ENCODE data around the gene NANP.
"Not testable (repeated sequence)": the region's sequence is repeated elsewhere in the genome, so short reads cannot be mapped to it uniquely, and the experiment has no call there.

NANP gene, protein sequence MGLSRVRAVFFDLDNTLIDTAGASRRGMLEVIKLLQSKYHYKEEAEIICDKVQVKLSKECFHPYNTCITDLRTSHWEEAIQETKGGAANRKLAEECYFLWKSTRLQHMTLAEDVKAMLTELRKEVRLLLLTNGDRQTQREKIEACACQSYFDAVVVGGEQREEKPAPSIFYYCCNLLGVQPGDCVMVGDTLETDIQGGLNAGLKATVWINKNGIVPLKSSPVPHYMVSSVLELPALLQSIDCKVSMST

GRCh38 chr20:25623736-25624499 lies at the start of gene NANP:
TSS of gene NANP (minus strand) at chr20:25624014. CDS start at chr20:25623948, 66 bp downstream.
- DNase-seq, result peak; percentile 91 to 93

DNA sequence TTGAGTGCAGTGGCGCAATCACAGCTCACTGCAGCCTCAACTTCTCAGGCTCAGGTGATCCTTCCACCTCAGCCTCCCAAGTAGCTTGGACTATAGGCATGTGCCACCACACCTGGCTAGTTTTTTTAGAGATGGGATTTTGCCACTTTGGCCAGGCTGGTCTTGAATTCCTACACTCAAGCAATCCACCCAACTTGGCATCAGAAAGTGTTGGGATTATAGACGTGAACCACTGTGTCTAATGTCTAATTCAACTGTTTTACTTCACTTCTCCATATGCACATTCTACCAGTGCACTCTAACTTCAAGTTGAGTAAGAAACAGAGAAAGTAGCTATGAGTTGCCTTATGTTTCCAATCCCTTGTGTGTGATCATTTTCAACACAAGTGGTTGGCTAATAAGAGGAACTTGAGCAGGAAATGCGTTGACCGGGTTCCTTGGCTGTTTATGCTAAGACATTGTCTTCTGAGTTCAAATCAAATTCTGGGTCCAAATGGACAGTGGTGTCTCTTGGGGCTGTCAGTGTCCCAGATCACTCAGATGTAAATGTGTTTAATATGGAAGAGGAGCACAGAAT lies 48.9 kb upstream of the NANP start:
- no peak for DNase-seq

- no peak for DNase-seq
Measured at GRCh38 chr20:25669826-25670422, 46.1 kb upstream of the NANP start.

DNA sequence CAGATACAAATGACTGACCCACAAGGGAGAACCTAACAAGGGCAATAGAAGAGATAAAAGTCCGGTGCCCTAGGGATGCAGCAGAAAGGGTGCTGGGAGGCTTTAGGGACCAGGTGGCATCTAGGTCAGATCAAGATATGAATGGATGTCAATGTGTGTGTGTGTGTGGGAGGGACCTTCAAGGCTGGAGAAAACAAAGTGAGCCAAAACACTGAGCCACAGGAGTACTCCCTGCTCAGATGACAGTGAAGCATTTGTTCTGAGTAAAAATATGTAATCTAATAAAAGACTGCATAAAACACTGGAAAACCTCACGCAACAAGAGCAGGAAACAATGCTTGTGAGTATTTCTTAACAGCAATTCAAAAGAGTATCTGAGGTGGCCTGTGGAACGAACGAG lies 44.6 kb upstream of the NANP start:
- no peak for DNase-seq

GRCh38 chr20:25659999-25660398 lies 36.2 kb upstream of the NANP start:
- no peak for DNase-seq

DNA sequence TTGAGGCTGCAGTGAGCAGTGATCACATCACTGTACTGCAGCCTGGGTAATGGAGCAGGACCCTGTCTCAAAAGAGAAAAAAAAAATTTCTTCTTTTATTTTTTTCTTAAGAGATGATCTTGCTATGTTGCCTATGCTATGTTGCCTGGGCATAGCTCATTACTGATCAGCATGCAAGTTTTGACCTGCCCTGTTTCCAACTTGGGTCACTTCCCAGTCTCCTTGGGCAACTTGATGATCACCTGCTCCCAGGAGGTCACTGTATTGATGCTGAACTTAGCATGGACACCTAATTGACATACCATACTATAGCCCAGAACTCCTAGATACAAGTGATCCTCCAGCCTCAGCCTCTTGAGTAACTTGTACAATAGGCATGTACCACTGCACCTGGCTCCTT lies 30.7 kb upstream of the NANP start:
- DNase-seq, result no peak

- DNase-seq, result not testable (repeated sequence)
Measured at GRCh38 chr20:25652866-25653265, 29.1 kb upstream of the NANP start.

- DNase-seq, result no peak
Measured at GRCh38 chr20:25644814-25645213, 21.0 kb upstream of the NANP start.

GRCh38 chr20:25643716-25644115 lies 19.9 kb upstream of the NANP start:
- peak in 1 of 2 donors; percentile 2 for DNase-seq

GRCh38 chr20:25637247-25637646 lies 13.4 kb upstream of the NANP start:
- DNase-seq, result no peak

DNA sequence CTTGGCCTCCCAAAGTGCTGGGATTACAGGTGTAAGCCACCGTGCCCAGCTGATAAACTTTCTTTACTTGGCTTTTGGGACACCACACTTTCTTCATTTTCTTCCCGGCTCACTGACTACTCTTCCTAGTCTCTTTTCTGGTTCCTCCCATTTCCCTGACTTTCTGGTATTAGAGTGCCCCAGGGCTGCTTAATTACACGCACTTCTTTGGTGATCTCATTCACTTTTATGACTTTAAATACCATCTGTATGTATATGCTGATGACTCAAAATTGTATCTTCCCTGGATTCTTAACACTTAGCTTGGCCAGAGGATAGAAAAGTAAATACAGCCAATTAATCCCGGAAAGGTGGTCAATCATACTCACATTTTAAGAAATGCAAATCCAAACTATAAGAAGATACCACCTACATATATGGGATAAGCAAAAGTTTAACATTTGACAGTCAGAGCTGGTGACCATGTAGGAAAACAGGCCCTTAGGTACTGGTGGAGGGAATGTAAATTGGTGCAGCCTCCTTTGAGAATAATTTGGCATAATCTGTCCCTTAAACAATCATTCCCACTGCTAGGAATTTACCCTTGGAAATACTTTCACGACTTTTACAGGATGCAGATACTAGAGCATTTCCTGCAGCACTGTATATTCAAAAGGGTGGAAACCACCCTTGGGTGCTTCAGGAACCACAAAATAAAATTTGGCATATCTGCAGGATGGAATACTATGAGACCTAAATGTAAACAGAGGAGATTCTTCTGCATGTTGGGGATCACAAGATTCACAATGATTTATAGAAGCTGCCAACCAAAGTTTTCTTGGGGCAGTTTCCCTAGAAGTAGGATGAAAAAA lies 9.4 kb upstream of the NANP start:
- no peak for DNase-seq

GRCh38 chr20:25630615-25631014 lies 6.8 kb upstream of the NANP start:
- not testable (repeated sequence) for DNase-seq

GRCh38 chr20:25629816-25630499 lies 6.1 kb upstream of the NANP start:
- DNase-seq, result no peak

DNA sequence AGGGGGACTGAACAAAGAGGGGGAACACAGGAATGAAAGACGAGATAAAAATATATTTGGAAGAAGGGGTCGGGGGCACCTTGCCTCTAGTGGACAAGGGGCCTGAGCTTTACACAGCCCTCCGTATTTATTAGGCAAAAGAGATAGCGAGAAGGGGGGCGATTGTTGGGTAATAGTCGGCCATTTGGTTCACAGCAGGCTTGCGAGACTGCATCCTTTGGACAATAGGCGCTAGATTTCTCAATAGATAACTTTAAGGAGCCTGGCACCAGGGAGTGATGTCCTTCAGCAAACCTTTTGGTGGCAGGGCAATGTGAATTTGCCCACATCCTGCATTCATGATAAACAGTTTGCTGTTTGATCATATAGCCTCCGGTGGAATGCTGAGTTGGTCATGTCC lies 3.0 kb upstream of the NANP start:
- DNase-seq, result no peak

DNA sequence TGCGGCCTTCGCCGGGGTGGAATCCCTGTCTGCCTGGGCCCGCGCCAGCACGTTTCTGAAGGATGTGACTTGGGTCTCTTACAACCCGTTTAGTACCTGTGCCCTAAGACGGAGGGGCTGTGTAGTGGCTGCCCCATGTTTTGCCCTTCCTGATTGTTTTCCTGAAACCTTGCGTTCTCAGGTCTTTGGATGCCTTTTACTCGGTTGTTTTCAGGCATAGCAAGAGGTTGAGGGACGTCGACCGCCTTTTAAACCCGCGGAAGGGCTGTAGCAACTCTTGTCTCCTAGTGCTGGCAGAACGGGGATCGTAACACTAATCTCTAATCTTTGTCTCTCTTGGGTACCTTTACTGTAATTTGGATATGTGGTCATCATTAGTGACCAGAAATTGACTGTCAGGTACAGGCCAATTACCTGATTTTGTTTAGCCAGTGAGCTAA lies 706 bp upstream of the NANP start:
- DNase-seq, result no peak

DNA sequence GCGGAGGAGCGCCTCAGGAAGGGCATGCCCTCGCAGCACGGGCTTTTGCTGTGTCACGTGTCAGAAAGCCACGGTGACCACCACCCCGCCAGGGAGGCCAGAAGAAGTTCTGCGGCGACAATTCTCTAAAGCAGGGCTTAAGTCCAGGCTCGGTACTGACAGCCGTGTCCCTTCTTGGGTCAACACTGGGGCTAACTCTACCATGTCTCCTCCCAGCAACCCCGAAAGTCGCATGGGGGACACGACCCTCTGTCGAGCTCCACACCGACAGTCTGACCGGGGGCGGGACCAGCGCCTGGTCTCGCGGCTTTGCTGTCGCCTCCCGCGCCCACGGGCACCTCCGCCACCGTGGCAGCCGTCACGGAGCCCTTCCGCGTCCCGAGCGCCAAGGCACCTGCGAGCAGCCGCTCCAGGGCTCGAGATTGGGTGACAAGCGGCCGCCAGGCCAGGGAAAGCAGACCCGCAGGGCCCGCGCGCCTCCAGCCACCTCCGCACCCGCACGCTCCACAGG lies 534 bp downstream of the NANP start:
- DNase-seq, result no peak

DNA sequence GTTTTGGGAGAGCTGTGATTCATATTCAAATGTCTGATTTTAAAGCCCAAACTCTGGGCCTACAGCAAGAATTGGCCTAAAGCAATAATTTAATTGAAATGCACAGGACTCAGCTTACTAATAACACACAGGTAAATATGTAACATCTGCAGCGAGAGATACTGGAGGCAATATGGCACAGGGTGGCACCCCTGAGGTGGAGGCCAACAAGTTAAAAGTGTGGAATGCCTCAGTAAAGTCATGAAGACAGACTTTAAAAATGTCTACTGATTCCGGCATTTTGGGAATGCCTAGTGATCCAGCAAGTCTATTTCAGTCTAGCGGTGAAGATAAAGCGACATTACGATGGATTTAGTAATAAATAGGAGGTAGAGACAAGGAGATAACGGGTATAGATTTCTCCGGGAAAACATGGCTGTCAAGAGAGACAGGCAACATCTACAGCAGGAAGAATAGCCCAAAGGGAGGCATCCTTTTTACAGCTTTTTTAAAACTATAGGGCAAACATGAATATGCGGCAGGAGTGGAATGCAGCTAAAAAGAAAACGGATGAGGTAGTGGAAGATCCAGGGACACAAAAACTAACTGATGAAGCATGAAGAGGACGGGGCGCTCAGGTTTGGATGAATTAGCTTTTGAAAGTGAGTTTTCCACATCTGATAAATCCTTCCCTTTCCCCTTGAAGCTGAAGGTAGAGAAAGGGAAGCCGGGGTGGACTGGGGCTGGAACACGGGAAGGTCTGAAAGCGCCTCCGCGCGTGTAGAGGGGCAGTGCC lies 1.2 kb downstream of the NANP start:
- DNase-seq, result no peak

DNA sequence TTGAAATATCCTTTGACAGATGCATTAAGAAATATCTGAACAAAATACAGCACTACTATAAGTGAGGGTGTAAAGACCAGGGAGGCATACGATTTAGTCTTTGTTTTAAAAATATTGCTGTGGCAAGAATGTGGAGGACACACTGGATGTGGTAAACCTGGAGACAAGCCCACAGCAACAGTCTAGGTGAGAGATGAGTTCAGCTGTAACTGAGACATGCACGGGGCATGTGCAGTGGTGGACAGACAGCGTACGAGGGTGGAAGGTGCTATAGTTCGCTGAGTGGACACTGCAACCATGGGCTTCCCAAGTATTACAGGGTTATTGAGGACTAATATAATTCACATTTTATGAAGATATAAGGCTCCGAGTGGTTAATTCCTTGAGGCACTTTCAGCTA lies 1.8 kb downstream of the NANP start:
- no peak for DNase-seq

DNA sequence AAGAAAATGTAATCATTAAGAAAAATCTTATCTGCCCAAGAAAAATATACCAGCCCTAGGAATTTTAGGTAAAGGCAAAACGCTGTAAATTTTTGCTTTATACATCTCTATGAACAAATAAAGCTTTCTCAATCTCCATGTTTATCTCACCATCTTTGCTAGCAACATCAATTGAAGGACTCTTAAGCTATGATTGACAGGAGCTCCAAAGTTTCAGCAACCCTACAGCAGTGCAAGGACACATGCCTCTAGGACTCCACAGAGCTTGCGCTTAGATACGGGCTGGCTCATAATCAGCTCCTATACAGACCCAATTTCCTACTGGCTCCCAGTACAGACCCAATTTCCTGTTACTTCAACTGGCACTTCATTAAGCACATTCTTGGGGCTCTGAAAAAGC lies 4.3 kb downstream of the NANP start:
- DNase-seq, result no peak

GRCh38 chr20:25608774-25609173 lies 15.0 kb downstream of the NANP start:
- DNase-seq, result no peak

DNA sequence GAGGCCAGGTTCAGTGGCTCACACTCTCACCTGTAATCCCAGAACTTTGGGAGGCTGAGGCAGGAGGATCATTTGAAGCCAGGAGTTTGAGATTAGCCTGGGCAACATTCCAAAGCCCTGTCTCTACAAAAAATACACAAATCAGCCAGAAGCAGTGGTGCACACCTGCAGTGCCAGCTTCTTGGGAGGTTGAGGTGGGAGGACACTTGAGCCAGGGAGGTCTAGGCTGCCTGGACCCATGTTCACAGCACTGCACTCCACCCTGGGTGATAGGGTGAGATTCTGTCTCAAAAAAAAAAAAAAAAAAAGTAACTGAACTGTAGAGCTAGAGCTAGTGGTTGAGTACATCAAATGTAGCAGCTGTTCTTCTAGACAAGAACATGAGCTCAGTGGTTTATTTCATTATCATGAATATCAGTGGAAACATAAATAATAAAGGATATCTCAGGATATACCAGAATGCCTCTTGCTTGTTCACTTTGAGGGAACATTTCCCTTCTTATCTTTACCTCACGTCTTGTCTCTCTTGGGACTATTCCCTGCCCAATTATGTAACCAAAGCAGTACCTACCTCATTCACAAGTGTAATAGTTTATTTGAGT lies 17.6 kb downstream of the NANP start:
- DNase-seq, result no peak
